GM12892 (cell line): ENCODE data around the gene ALPG.

Source experiments
- POLR2A ChIP-seq: IDR thresholded peaks from 2 replicates; pipeline ENCODE4 v1.6.1; 2011; ENCODE audit warnings: low read depth, low read length, control low read depth
- TAF1 ChIP-seq: IDR thresholded peaks from 2 replicates; pipeline ENCODE4 v1.6.1; 2011; ENCODE audit warnings: low read depth, mild to moderate bottlenecking, control low read depth, low read length, borderline replicate concordance

DNA sequence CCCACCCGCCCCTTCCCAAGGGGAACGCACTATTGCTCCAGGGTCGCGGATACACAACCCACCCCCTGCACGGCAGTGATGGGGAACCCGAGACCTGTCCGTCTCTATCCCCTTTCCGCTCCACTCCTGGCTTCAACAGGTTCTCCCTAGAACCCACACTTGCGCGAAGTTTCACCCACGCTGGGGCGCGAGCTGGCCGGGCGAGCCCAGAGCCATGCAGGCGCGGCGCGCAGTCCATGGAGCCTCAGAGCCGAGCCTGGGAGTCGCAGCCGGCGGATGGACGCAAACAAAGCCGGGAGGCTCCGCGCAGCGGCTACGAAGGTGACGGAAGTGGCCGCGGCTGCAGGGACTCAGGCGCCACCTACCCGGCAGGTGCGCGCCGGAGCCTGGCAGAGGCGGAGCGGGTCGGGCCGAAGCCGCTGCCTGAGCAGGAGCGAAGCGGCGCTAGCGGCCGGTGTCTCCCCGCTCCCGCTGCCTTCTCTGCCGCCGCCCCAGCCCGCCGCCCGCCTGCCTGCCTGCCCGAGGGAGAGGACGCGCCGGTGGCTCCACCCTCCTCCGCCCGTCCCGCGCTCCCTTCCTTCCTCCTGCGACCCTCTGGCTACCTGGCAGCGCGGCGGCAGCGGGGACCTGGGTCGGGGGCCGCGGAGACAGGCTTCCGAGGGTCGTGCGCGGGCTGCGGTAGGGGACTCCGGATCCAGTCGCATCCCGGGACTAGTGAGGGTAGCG lies 14.0 kb downstream of the ALPG start:
- no peak for TF ChIP-seq POLR2A
- TF ChIP-seq TAF1: no peak
